K562 (cell line): ENCODE results near the gene IGF2R. TPM values are rescaled to one million over a fixed set of nuclear protein-coding genes. Genes with fewer than 3 reads are reported as not detected.

ENCODE experiments used
- ATAC-seq: fragments of 200-7000 bp; cut with Tn5 transposase; 3 replicates; pipeline ENCODE4 v1.9.1; 2020; ENCODE audit warnings: moderate library complexity
- BruUV-seq: library from RNA; stranded (reverse); fragments of 400-500 nt; replicated peaks from 2 replicates; lab custom pipeline; 2021; lab: Mats Ljungman, UMichigan
- CTCF ChIA-PET: fragments of 300-600 bp; formaldehyde crosslinking; extraction: SDS; loops from one replicate; lab custom pipeline; 2021; ENCODE audit warnings: low intra/inter-chr PET ratio; lab: Yijun Ruan, JAX
- POLR2A ChIA-PET: fragments of 300-600, 350-650 bp; sonication (Branson Sonifier 250); formaldehyde crosslinking; extraction: SDS; loops from one replicate; lab custom pipeline; 2021; ENCODE audit warnings: antibody characterized with exemption, inconsistent platforms; lab: Yijun Ruan, JAX
- DNase-seq, 4 experiments: peaks; one replicate each; pipeline versions ENCODE4 v3.0.0 to v3.0.0-alpha.2; 2011 to 2018; ENCODE audit warnings: low spot score in 3 of 4, mixed read lengths in 3 of 4; ENCODE audit errors: extremely low read depth in 1 of 4
- FAIRE-seq: peaks from 2 replicates; lab custom pipeline; 2011; peaks lifted over from hg19 to GRCh38; lab: Jason Lieb, UNC
- H2AFZ ChIP-seq: 2 replicates; pipeline ENCODE4 v1.6.0; 2011; ENCODE audit warnings: low read depth, low read length, control low read depth, inconsistent platforms
- H3K27ac ChIP-seq: fragments of 200-600 bp; 3 replicates; pipeline ENCODE4 v1.8.0; 2011; ENCODE audit warnings: low read depth, mild to moderate bottlenecking, control low read depth, inconsistent platforms, low read length, moderate library complexity, mixed read lengths; ENCODE audit errors: extremely low read depth
- H3K27me3 ChIP-seq, 2 experiments: fragments of 300-600 bp in 1 of 2; 2 replicates in 1 of 2; 3 replicates in 1 of 2; pipeline versions ENCODE4 v1.6.0 to v1.8.0; 2011; ENCODE audit warnings: inconsistent platforms in 2 of 2, low read length in 2 of 2, mild to moderate bottlenecking in 1 of 2, mixed read lengths in 1 of 2, moderate library complexity in 1 of 2; ENCODE audit not compliant: control insufficient read depth in 2 of 2, insufficient read depth in 2 of 2
- H3K36me3 ChIP-seq: fragments of 300-600 bp; 3 replicates; pipeline ENCODE4 v1.8.0; 2011; ENCODE audit warnings: mild to moderate bottlenecking, low read length, inconsistent platforms; ENCODE audit not compliant: control insufficient read depth, insufficient read depth
- H3K4me1 ChIP-seq, 2 experiments: fragments of 200-600 bp in 1 of 2; replicated peaks in 1 of 2; 2 replicates in 1 of 2; 3 replicates in 1 of 2; pipeline versions ENCODE4 v1.5.1 to v1.8.0; 2011; ENCODE audit warnings: inconsistent platforms in 2 of 2, low read length in 2 of 2, mild to moderate bottlenecking in 1 of 2, mixed read lengths in 1 of 2, moderate library complexity in 1 of 2; ENCODE audit not compliant: control insufficient read depth in 2 of 2, insufficient read depth in 2 of 2
- H3K4me2 ChIP-seq: 2 replicates; pipeline ENCODE4 v1.6.1; 2011; ENCODE audit warnings: low read length, control low read depth, inconsistent platforms, mixed read lengths; ENCODE audit not compliant: insufficient read depth
- H3K4me3 ChIP-seq: fragments of 200-600 bp; sonication (generic), shearing (Covaris generic); 2 replicates; pipeline ENCODE4 v1.5.1; 2016; ENCODE audit warnings: control low read depth, inconsistent platforms
- H3K79me2 ChIP-seq: fragments of 200-600 bp; 3 replicates; pipeline ENCODE4 v1.8.0; 2011; ENCODE audit warnings: low read length, inconsistent platforms; ENCODE audit not compliant: control insufficient read depth, insufficient read depth
- H3K9ac ChIP-seq, 2 experiments: 2 replicates each; pipeline versions ENCODE4 v1.6.0 to v1.6.1; 2011; ENCODE audit warnings: low read depth in 2 of 2, low read length in 2 of 2, control low read depth in 1 of 2, inconsistent platforms in 1 of 2, mild to moderate bottlenecking in 1 of 2, mixed read lengths in 1 of 2; ENCODE audit not compliant: insufficient read depth in 1 of 2
- H3K9me1 ChIP-seq: one replicate; pipeline ENCODE4 v1.6.0; 2011; ENCODE audit warnings: inconsistent platforms, mild to moderate bottlenecking, low read length, moderate library complexity; ENCODE audit not compliant: control insufficient read depth, insufficient read depth
- H3K9me3 ChIP-seq: replicated peaks from 2 replicates; pipeline ENCODE4 v1.5.1; 2011; ENCODE audit warnings: low read depth, low read length, inconsistent platforms; ENCODE audit not compliant: control insufficient read depth, insufficient read depth
- H4K20me1 ChIP-seq: replicated peaks from 2 replicates; pipeline ENCODE4 v1.6.1; 2011; ENCODE audit warnings: low read length, inconsistent platforms, mixed read lengths; ENCODE audit not compliant: control insufficient read depth, insufficient read depth
- ERF ChIP-seq: fragments of 450-650 bp; formaldehyde crosslinking; IDR thresholded peaks from 2 replicates; pipeline ENCODE4 v1.4.0; 2020; ENCODE audit warnings: mild to moderate bottlenecking, mixed read lengths
- HNRNPL ChIP-seq: fragments of 200-400 bp; formaldehyde crosslinking; IDR thresholded peaks from 2 replicates; pipeline ENCODE4 v1.6.1; 2017; ENCODE audit warnings: low read depth, mild to moderate bottlenecking, low read length
- IRF1 ChIP-seq: sonication (generic); formaldehyde crosslinking; IDR thresholded peaks from 2 replicates; pipeline ENCODE4 v1.8.0; 2022; ENCODE audit warnings: missing genetic modification reagents, mild to moderate bottlenecking, borderline replicate concordance
- MEIS2 ChIP-seq: fragments of 450-650 bp; IDR thresholded peaks from 2 replicates; pipeline ENCODE4 v1.6.1; 2014; ENCODE audit warnings: mild to moderate bottlenecking; ENCODE audit not compliant: partially characterized antibody
- PRMT5 ChIP-seq: sonication (generic); formaldehyde crosslinking; IDR thresholded peaks from 2 replicates; pipeline ENCODE4 v1.5.0; 2020; ENCODE audit warnings: missing genetic modification reagents
- RBM17 ChIP-seq: fragments of 200-400 bp; formaldehyde crosslinking; IDR thresholded peaks from 2 replicates; pipeline ENCODE4 v1.6.1; 2017; ENCODE audit warnings: low read depth, mild to moderate bottlenecking, low read length, borderline replicate concordance
- ZFP30 ChIP-seq: fragments of 250-450 bp; sonication (Bioruptor Pico); IDR thresholded peaks from 2 replicates; pipeline ENCODE4 v1.8.0; 2022; ENCODE audit warnings: moderate library complexity, mild to moderate bottlenecking, inconsistent platforms, borderline replicate concordance
- ZNF444 ChIP-seq: fragments of 250-450 bp; sonication (Bioruptor Pico); IDR thresholded peaks from 2 replicates; pipeline ENCODE4 v1.4.0; 2020; ENCODE audit warnings: mild to moderate bottlenecking, moderate library complexity
- WGBS: fragments of 100-300 bp; shearing (Covaris generic); methylation state at CpG from one replicate; pipeline ENCODE4 v1.1.6; 2016; ENCODE audit warnings: low coverage, mixed read lengths; ENCODE audit not compliant: insufficient coverage; ENCODE audit errors: missing lambda C conversion rate; 5-methylcytosine and 5-hydroxymethylcytosine counted together
- in situ Hi-C: fragments of 300-500 bp; cut with MboI; formaldehyde crosslinking; loops from 4 replicates; pipeline ENCODE4 v1.15.0; 2018; ENCODE audit warnings: inconsistent platforms, mixed read lengths
- intact Hi-C: fragments of 100-400 bp; cut with micrococcal nuclease; formaldehyde crosslinking; loops from 2 replicates; pipeline ENCODE4 v1.14.2; 2022
- polyA plus RNA-seq, 8 experiments: library from polyadenylated mRNA; depleted of rRNA in 4 of 8; stranded (reverse) in 5 of 8; unstranded in 3 of 8; fragments of >200 nt; fragmentation: Nextera tagmentation in 2 of 8; fragmentation: Illumina TruSeq in 1 of 8; extraction: Ambion mirVana in 2 of 8; extraction: Trizol in 1 of 8; gene quantifications; 2 replicates each; pipeline versions ENCODE4 v1.2.1 to v1.2.3, GENCODE V29; 2011 to 2014; ENCODE audit warnings: inconsistent platforms in 1 of 8, missing spikeins in 1 of 8
- total RNA-seq, 7 experiments: library from RNA; depleted of rRNA in 6 of 7; stranded (reverse); fragments of >200 nt in 6 of 7; fragmentation: Illumina TruSeq in 2 of 7; extraction: Trizol in 2 of 7; gene quantifications; 2 replicates each; pipeline versions ENCODE4 v1.2.1 to v1.2.3, GENCODE V29; 2011 to 2021; ENCODE audit warnings: low replicate concordance in 1 of 7
- TF ChIP-seq, protein P1 (sequence below): fragments of 450-650 bp; conservative IDR thresholded peaks from 2 replicates; pipeline ENCODE4 v1.6.1; 2016; ENCODE audit warnings: missing genetic modification characterization, low read depth, mild to moderate bottlenecking, control low read depth, missing compliant biosample characterization

The IGF2R gene
- total and polyA plus RNA-seq, 9 of the 15 experiments (the other 6 are each of a cell fraction or from before 2014, with no cell fraction given): 3.5 to 92.3 (median 34.5) TPM

DNA sequence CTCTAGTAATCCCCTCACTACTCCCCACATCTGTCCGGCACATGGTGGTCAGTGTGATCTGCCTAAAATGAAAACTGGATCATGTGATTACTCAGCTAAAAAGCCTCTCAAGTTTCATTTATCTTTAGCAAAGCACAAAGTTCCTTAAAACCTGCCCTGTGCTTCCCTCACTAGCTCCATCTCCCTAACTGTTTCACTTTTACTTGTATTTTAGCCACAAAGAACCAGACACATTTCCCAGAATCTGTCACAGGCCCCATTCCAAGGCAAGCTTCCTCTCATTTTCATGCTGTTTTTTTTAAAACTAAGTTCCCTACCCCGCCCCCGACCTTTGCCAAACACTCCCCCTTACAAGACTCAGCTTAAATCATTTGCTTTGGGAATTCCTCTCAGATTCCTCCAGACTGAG lies 8.9 kb upstream of the IGF2R start (continued):
- TF ChIP-seq ERF (no peak), PRMT5 (CRISPR knock-in tag) (no peak), HNRNPL (no peak), ZFP30 (CRISPR knock-in tag) (no peak)

- WGBS: 62% methylated on average over 6 of the region's 6 CpGs
- Histone ChIP-seq H4K20me1 (no peaks in the 10 kb centered on the region), H3K9me1 (no peaks in the 10 kb centered on the region), H3K4me2 (no peak overlapping the region), H3K27ac (no peak overlapping the region), H3K79me2 (no peaks in the 10 kb centered on the region), H3K9me3 (no peaks in the 10 kb centered on the region), H2AFZ (peak overlapping the region; percentile 80; the same call in 1 of the 2 replicates), H3K4me3 (no peak overlapping the region), H3K27me3 (no peaks in the 10 kb centered on the region; a peak in 1 of 5 replicates), H3K9ac (no peak overlapping the region), H3K36me3 (no peaks in the 10 kb centered on the region), H3K4me1 (peaks cover 0 to 10% of the 10 kb centered on the region in 2 experiments; a peak in 4 of 5 replicates)
- DNase-seq (no peak), ATAC-seq (no peak), FAIRE-seq (no peak)
- ChIA-PET POLR2A (interaction anchor here (1.3 to 1.8 kb wide), 3 partner anchors 8 to 12 kb away, joined by 3 to 8 read pairs (median 4); no protein-coding TSS in a partner anchor), CTCF (no interaction called here)
- no TSS peak for BruUV-seq
- TF ChIP-seq ZNF444: no peak
- no peak for TF ChIP-seq RBM17
- TF ChIP-seq IRF1 (CRISPR knock-in tag): no peak
- TF ChIP-seq MEIS2: no peak
- TF ChIP-seq, protein P1, sequence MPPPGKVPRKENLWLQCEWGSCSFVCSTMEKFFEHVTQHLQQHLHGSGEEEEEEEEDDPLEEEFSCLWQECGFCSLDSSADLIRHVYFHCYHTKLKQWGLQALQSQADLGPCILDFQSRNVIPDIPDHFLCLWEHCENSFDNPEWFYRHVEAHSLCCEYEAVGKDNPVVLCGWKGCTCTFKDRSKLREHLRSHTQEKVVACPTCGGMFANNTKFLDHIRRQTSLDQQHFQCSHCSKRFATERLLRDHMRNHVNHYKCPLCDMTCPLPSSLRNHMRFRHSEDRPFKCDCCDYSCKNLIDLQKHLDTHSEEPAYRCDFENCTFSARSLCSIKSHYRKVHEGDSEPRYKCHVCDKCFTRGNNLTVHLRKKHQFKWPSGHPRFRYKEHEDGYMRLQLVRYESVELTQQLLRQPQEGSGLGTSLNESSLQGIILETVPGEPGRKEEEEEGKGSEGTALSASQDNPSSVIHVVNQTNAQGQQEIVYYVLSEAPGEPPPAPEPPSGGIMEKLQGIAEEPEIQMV: no peak
- in situ Hi-C loops: no loop called here
- intact Hi-C loops: no loop called here
Observed at GRCh38 chr6:159960485-159960884, 8.4 kb upstream of the IGF2R start.
